Dendritic cell treated with granulocyte-macrophage colony-stimulating factor and Interleukin-4, amounts not matched to agents 40 ng/mL and 50 ng/mL, for 4 days (primary cell): ENCODE results near the gene SWT1.
A peak's percentile ranks its signal among the peaks of the same experiment; 100 is the strongest.
"Not testable (repeated sequence)": the region's sequence is repeated elsewhere in the genome, so short reads cannot be mapped to it uniquely, and the experiment has no call there.

Experiments used
- H3K27ac Mint-ChIP-seq: one replicate; pipeline ENCODE4 v1.8.0; 2022; ENCODE audit warnings: mild to moderate bottlenecking, mixed read lengths
- H3K27me3 Mint-ChIP-seq: one replicate; pipeline ENCODE4 v1.8.0; 2022; ENCODE audit warnings: mild to moderate bottlenecking, mixed read lengths
- H3K36me3 Mint-ChIP-seq: one replicate; pipeline ENCODE4 v1.8.0; 2022; ENCODE audit warnings: low read depth, mixed read lengths
- H3K4me1 Mint-ChIP-seq: one replicate; pipeline ENCODE4 v1.8.0; 2022; ENCODE audit warnings: low read depth, mixed read lengths
- H3K4me3 Mint-ChIP-seq: one replicate; pipeline ENCODE4 v1.8.0; 2022; ENCODE audit warnings: mild to moderate bottlenecking, moderate library complexity, mixed read lengths
- H3K9me3 Mint-ChIP-seq: one replicate; pipeline ENCODE4 v1.8.0; 2022; ENCODE audit warnings: mixed read lengths
- intact Hi-C: fragments of 100-400 bp; cut with micrococcal nuclease; formaldehyde crosslinking; loops from one replicate; pipeline ENCODE4 v1.15.0; 2022

SWT1 gene

GRCh38 chr1:185154912-185155513 lies 2.0 kb upstream of the SWT1 start:
- Mint-ChIP-seq H3K36me3 (peaks cover 35% of the 10 kb centered on the region), H3K9me3 (no peaks in the 10 kb centered on the region), H3K4me1 (peaks cover 37% of the 10 kb centered on the region), H3K27ac (no peak overlapping the region), H3K4me3 (peak overlapping the region; percentile 89), H3K27me3 (no peaks in the 10 kb centered on the region)
- intact Hi-C loops: loop anchor here (5.0 kb wide), 2 partner anchors 108 to 162 kb away; partner anchors contain the start of genes IVNS1ABP and RNF2

GRCh38 chr1:185155600-185156287 lies 1.2 kb upstream of the SWT1 start:
- Mint-ChIP-seq H3K27ac (peak overlapping the region; percentile 99), H3K27me3 (no peaks in the 10 kb centered on the region), H3K4me1 (peaks cover 41% of the 10 kb centered on the region), H3K36me3 (peaks cover 30% of the 10 kb centered on the region), H3K4me3 (peak overlapping the region; percentile 89), H3K9me3 (no peaks in the 10 kb centered on the region)
- intact Hi-C loops: loop anchor here (2.0 to 5.0 kb wide), 3 partner anchors 108 to 401 kb away; partner anchors contain the start of genes EDEM3, IVNS1ABP and RNF2

GRCh38 chr1:185156288-185156853 lies 596 bp upstream of the SWT1 start:
- Mint-ChIP-seq H3K4me3 (peak overlapping the region; percentile 89), H3K9me3 (no peaks in the 10 kb centered on the region), H3K27me3 (no peaks in the 10 kb centered on the region), H3K27ac (peak overlapping the region; percentile 99), H3K36me3 (peaks cover 27% of the 10 kb centered on the region), H3K4me1 (peaks cover 41% of the 10 kb centered on the region)
- intact Hi-C loops: loop anchor here (2.0 to 5.0 kb wide), 3 partner anchors 109 to 402 kb away; partner anchors contain the start of genes EDEM3, IVNS1ABP and RNF2

- Mint-ChIP-seq H3K27ac (peak overlapping the region; percentile 99), H3K36me3 (peaks cover 30% of the 10 kb centered on the region), H3K9me3 (no peaks in the 10 kb centered on the region), H3K4me3 (peak overlapping the region; percentile 89), H3K4me1 (peaks cover 33% of the 10 kb centered on the region), H3K27me3 (no peaks in the 10 kb centered on the region)
- intact Hi-C loops: loop anchor here (2.0 to 5.0 kb wide), 3 partner anchors 111 to 403 kb away; partner anchors contain the start of genes EDEM3, IVNS1ABP and RNF2
Observed at GRCh38 chr1:185157599-185158412, 839 bp downstream of the SWT1 start.

GRCh38 chr1:185158800-185159199 lies 1.8 kb downstream of the SWT1 start:
- intact Hi-C loops: loop anchor here (5.0 kb wide), 2 partner anchors 111 to 159 kb away; partner anchors contain the start of genes IVNS1ABP and RNF2
- peaks cover 24% of the 10 kb centered on the region for H3K4me1 Mint-ChIP-seq
- H3K27me3 Mint-ChIP-seq: no peaks in the 10 kb centered on the region
- H3K9me3 Mint-ChIP-seq: no peaks in the 10 kb centered on the region
- no peak overlapping the region for H3K27ac Mint-ChIP-seq
- H3K4me3 Mint-ChIP-seq: no peak overlapping the region
- H3K36me3 Mint-ChIP-seq: peaks cover 39% of the 10 kb centered on the region

GRCh38 chr1:185159966-185160365 lies 3.0 kb downstream of the SWT1 start:
- Mint-ChIP-seq H3K27ac (no peak overlapping the region), H3K4me3 (no peak overlapping the region), H3K27me3 (no peaks in the 10 kb centered on the region), H3K4me1 (peaks cover 21% of the 10 kb centered on the region), H3K9me3 (no peaks in the 10 kb centered on the region), H3K36me3 (peaks cover 51% of the 10 kb centered on the region)
- intact Hi-C loops: loop anchor here (5.0 kb wide), 2 partner anchors 113 to 157 kb away; partner anchors contain the start of genes IVNS1ABP and RNF2

GRCh38 chr1:185162491-185162890 lies 5.5 kb downstream of the SWT1 start:
- H3K27me3 Mint-ChIP-seq: no peaks in the 10 kb centered on the region
- intact Hi-C loops: no loop called here
- H3K9me3 Mint-ChIP-seq: no peaks in the 10 kb centered on the region

GRCh38 chr1:185166106-185166505 lies 9.1 kb downstream of the SWT1 start:
- H3K36me3 Mint-ChIP-seq: peaks cover 74% of the 10 kb centered on the region
- H3K9me3 Mint-ChIP-seq: no peaks in the 10 kb centered on the region
- H3K4me1 Mint-ChIP-seq: peaks cover 5% of the 10 kb centered on the region
- H3K27ac Mint-ChIP-seq: peak overlapping the region; percentile 21
- no peak overlapping the region for H3K4me3 Mint-ChIP-seq
- H3K27me3 Mint-ChIP-seq: no peaks in the 10 kb centered on the region
- intact Hi-C loops: no loop called here

More at GRCh38 chr1:185162491-185162890, 5.5 kb downstream of the SWT1 start:
- H3K36me3 Mint-ChIP-seq: peaks cover 57% of the 10 kb centered on the region
- H3K4me3 Mint-ChIP-seq: no peak overlapping the region
- no peak overlapping the region for H3K27ac Mint-ChIP-seq
- peaks cover 17% of the 10 kb centered on the region for H3K4me1 Mint-ChIP-seq

GRCh38 chr1:185170291-185170848 lies 13.4 kb downstream of the SWT1 start:
- Mint-ChIP-seq H3K9me3 (no peaks in the 10 kb centered on the region), H3K36me3 (peaks cover 58% of the 10 kb centered on the region), H3K4me3 (no peak overlapping the region)

GRCh38 chr1:185193756-185194155 lies 36.8 kb downstream of the SWT1 start:
- H3K36me3 Mint-ChIP-seq: peaks cover 62% of the 10 kb centered on the region

More at GRCh38 chr1:185170291-185170848, 13.4 kb downstream of the SWT1 start:
- H3K27me3 Mint-ChIP-seq: no peaks in the 10 kb centered on the region
- intact Hi-C loops: loop anchor here (2.0 to 5.0 kb wide), 2 partner anchors 188 to 366 kb away; no protein-coding TSS in a partner anchor
- no peak overlapping the region for H3K27ac Mint-ChIP-seq
- peaks cover 5% of the 10 kb centered on the region for H3K4me1 Mint-ChIP-seq

GRCh38 chr1:185198712-185199111 lies 41.7 kb downstream of the SWT1 start:
- not testable (repeated sequence) for H3K27ac Mint-ChIP-seq, H3K4me3 Mint-ChIP-seq
- peaks cover 63% of the 10 kb centered on the region for H3K36me3 Mint-ChIP-seq

More at GRCh38 chr1:185193756-185194155, 36.8 kb downstream of the SWT1 start:
- Mint-ChIP-seq H3K4me3 (no peak overlapping the region), H3K27me3 (no peaks in the 10 kb centered on the region), H3K4me1 (no peaks in the 10 kb centered on the region), H3K27ac (no peak overlapping the region), H3K9me3 (peaks cover 15% of the 10 kb centered on the region)
- intact Hi-C loops: no loop called here

GRCh38 chr1:185200889-185201288 lies 43.9 kb downstream of the SWT1 start:
- intact Hi-C loops: no loop called here
- no peak overlapping the region for H3K4me3 Mint-ChIP-seq
- no peaks in the 10 kb centered on the region for H3K4me1 Mint-ChIP-seq
- no peak overlapping the region for H3K27ac Mint-ChIP-seq
- H3K9me3 Mint-ChIP-seq: peaks cover 35% of the 10 kb centered on the region
- peaks cover 45% of the 10 kb centered on the region for H3K36me3 Mint-ChIP-seq
- no peaks in the 10 kb centered on the region for H3K27me3 Mint-ChIP-seq

More at GRCh38 chr1:185198712-185199111, 41.7 kb downstream of the SWT1 start:
- H3K9me3 Mint-ChIP-seq: peaks cover 35% of the 10 kb centered on the region
- H3K27me3 Mint-ChIP-seq, H3K4me1 Mint-ChIP-seq, intact Hi-C loops: not testable (repeated sequence)

- peaks cover 21% of the 10 kb centered on the region for H3K36me3 Mint-ChIP-seq
- H3K4me3 Mint-ChIP-seq: no peak overlapping the region
- peaks cover 20% of the 10 kb centered on the region for H3K9me3 Mint-ChIP-seq
- intact Hi-C loops: no loop called here
- H3K27me3 Mint-ChIP-seq: no peaks in the 10 kb centered on the region
- no peaks in the 10 kb centered on the region for H3K4me1 Mint-ChIP-seq
- no peak overlapping the region for H3K27ac Mint-ChIP-seq
Observed at GRCh38 chr1:185207170-185207569, 50.2 kb downstream of the SWT1 start.
